ENCODE measurements around the gene AGTPBP1.

AGTPBP1 gene

GRCh38 chr9:85600675-85601263, 141.0 kb downstream of the AGTPBP1 start:
- DNase-seq (ENCODE audit: low read depth in 1 of 2, low spot score in 1 of 2): peak in 1 of 2 experiments; percentile 7
- no peaks in the 10 kb centered on the region for H3K27me3 ChIP-seq (ENCODE audit: insufficient read depth, poor library complexity, severe bottlenecking)
- no peak overlapping the region for H3K4me3 ChIP-seq (replicated peaks; ENCODE audit: insufficient read depth, low read length)

DNA sequence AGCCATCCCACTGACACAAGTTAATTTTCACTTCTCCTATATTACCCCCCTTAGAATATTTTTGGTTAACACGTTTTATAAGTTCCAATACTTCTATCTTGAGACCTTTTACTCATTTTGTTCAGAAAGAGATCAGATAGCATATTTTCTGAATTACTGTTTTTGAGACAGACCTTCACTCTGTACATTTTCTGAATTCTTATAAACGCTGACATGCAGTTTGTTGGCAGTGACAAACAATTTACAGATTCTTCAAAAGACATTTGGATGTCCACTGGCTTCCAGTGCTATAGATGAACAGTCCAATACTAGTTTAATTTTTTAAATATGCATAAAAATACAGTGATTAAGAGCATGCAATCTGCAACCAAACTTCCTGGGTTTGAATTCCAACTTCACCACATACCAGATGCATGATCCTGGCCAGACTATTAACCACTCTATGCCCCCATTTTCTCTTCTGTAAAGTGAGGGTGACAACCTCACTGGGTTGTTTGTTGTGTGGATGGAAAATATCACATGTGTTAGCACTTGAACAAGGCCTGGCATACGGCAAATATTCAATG, 142.1 kb downstream of the AGTPBP1 start:
- no peak for DNase-seq (ENCODE audit: low read depth in 1 of 2, low spot score in 1 of 2)
- H3K27ac ChIP-seq (replicated peaks): no peak overlapping the region
- TF ChIP-seq, protein P1, sequence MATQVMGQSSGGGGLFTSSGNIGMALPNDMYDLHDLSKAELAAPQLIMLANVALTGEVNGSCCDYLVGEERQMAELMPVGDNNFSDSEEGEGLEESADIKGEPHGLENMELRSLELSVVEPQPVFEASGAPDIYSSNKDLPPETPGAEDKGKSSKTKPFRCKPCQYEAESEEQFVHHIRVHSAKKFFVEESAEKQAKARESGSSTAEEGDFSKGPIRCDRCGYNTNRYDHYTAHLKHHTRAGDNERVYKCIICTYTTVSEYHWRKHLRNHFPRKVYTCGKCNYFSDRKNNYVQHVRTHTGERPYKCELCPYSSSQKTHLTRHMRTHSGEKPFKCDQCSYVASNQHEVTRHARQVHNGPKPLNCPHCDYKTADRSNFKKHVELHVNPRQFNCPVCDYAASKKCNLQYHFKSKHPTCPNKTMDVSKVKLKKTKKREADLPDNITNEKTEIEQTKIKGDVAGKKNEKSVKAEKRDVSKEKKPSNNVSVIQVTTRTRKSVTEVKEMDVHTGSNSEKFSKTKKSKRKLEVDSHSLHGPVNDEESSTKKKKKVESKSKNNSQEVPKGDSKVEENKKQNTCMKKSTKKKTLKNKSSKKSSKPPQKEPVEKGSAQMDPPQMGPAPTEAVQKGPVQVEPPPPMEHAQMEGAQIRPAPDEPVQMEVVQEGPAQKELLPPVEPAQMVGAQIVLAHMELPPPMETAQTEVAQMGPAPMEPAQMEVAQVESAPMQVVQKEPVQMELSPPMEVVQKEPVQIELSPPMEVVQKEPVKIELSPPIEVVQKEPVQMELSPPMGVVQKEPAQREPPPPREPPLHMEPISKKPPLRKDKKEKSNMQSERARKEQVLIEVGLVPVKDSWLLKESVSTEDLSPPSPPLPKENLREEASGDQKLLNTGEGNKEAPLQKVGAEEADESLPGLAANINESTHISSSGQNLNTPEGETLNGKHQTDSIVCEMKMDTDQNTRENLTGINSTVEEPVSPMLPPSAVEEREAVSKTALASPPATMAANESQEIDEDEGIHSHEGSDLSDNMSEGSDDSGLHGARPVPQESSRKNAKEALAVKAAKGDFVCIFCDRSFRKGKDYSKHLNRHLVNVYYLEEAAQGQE (IDR thresholded peaks at IDR 0.05; ENCODE audit: insufficient replicate concordance, low read depth): no peak
- TF ChIP-seq, protein P2, sequence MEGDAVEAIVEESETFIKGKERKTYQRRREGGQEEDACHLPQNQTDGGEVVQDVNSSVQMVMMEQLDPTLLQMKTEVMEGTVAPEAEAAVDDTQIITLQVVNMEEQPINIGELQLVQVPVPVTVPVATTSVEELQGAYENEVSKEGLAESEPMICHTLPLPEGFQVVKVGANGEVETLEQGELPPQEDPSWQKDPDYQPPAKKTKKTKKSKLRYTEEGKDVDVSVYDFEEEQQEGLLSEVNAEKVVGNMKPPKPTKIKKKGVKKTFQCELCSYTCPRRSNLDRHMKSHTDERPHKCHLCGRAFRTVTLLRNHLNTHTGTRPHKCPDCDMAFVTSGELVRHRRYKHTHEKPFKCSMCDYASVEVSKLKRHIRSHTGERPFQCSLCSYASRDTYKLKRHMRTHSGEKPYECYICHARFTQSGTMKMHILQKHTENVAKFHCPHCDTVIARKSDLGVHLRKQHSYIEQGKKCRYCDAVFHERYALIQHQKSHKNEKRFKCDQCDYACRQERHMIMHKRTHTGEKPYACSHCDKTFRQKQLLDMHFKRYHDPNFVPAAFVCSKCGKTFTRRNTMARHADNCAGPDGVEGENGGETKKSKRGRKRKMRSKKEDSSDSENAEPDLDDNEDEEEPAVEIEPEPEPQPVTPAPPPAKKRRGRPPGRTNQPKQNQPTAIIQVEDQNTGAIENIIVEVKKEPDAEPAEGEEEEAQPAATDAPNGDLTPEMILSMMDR (IDR thresholded peaks at IDR 0.05; ENCODE audit: insufficient read depth, low read length): no peak
- TF ChIP-seq SPI1 (IDR thresholded peaks at IDR 0.05; ENCODE audit: borderline replicate concordance, low read depth) (no peak), POLR2AphosphoS5 (IDR thresholded peaks at IDR 0.05; ENCODE audit: low read depth) (no peak), GABPA (IDR thresholded peaks at IDR 0.05; ENCODE audit: low read depth) (no peak)
- no peak overlapping the region for H3K4me3 ChIP-seq (replicated peaks; ENCODE audit: insufficient read depth, low read length)
- H3K27me3 ChIP-seq (ENCODE audit: insufficient read depth, poor library complexity, severe bottlenecking): no peaks in the 10 kb centered on the region

More at GRCh38 chr9:85600675-85601263, 141.0 kb downstream of the AGTPBP1 start:
- no peak overlapping the region for H3K27ac ChIP-seq (replicated peaks)
- TF ChIP-seq SPI1 (IDR thresholded peaks at IDR 0.05; ENCODE audit: borderline replicate concordance, low read depth): no peak
- TF ChIP-seq, protein P1 (IDR thresholded peaks at IDR 0.05; ENCODE audit: insufficient replicate concordance, low read depth): no peak
- no peak for TF ChIP-seq GABPA (IDR thresholded peaks at IDR 0.05; ENCODE audit: low read depth)
- TF ChIP-seq, protein P2 (IDR thresholded peaks at IDR 0.05; ENCODE audit: insufficient read depth, low read length): no peak
- no peak for TF ChIP-seq POLR2AphosphoS5 (IDR thresholded peaks at IDR 0.05; ENCODE audit: low read depth)

DNA sequence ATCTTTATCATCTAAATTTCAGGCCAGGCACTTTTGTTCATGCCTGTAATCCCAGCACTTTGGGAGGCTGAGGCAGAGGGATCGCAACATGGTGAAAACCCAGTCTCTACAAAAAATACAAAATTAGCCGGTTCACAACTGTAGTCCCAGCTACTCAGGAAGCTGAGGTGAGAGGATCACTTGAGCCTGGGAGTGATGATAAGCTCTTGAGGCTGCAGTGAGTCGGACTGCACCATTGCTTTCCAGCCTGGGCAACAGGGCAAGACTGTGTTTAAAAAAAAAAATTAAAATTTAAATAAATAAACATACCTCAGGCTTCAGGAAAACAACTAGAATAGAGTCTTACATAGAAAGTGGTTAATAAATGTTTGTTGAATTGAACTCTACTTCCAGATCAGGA, 147.4 kb downstream of the AGTPBP1 start:
- no peak overlapping the region for H3K27ac ChIP-seq (replicated peaks)
- no peak for TF ChIP-seq GABPA (IDR thresholded peaks at IDR 0.05; ENCODE audit: low read depth)
- no peak for DNase-seq (ENCODE audit: low read depth in 1 of 2, low spot score in 1 of 2)
- no peak overlapping the region for H3K4me3 ChIP-seq (replicated peaks; ENCODE audit: insufficient read depth, low read length)
- H3K27me3 ChIP-seq (ENCODE audit: insufficient read depth, poor library complexity, severe bottlenecking): no peaks in the 10 kb centered on the region

DNA sequence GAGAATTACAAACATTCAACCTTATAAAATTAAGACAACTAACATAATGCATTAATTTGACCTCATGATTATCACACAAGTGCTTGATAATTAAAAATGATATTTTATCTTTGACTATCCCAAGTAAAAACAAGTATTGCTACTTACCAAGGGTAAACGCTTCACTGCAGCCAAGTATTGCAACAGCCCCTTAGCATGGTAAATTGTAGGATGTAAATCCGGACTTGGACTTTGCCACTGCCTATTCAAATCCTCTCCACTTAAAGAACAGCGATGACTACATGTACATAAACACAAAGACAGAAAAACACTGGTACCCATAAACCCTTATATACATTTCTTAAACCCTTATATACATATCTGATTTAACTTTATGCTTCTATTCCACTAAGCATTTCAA, 155.1 kb downstream of the AGTPBP1 start:
- no peak overlapping the region for H3K27ac ChIP-seq (replicated peaks)
- H3K4me3 ChIP-seq (replicated peaks; ENCODE audit: insufficient read depth, low read length): no peak overlapping the region
- DNase-seq (ENCODE audit: low read depth in 1 of 2, low spot score in 1 of 2): no peak
- H3K27me3 ChIP-seq (ENCODE audit: insufficient read depth, poor library complexity, severe bottlenecking): no peaks in the 10 kb centered on the region
- TF ChIP-seq, protein P2 (IDR thresholded peaks at IDR 0.05; ENCODE audit: insufficient read depth, low read length): no peak
- TF ChIP-seq, protein P1 (IDR thresholded peaks at IDR 0.05; ENCODE audit: insufficient replicate concordance, low read depth): no peak

All from HL-60 (cell line).